Measurements from ENCODE around the gene SULT1C3. TPM values are rescaled to one million over a fixed set of nuclear protein-coding genes. Genes with fewer than 3 reads are reported as not detected.

The SULT1C3 gene
- total and polyA plus RNA-seq, 3 donors from 2014 or later, result not detected

- no peak for DNase-seq
- Histone ChIP-seq H3K36me3 (ENCODE audit: low read depth, missing control alignments) (no peaks in the 10 kb centered on the region), H3K9me3 (no peaks in the 10 kb centered on the region), H3K27ac (no peak overlapping the region), H3K27me3 (no peaks in the 10 kb centered on the region), H3K4me3 (no peak overlapping the region), H3K4me1 (no peaks in the 10 kb centered on the region)
- intact Hi-C loops (cut with DNase I; ENCODE audit: low total_unique reads), result no loop called here
- TF ChIP-seq CTCF (IDR thresholded peaks at IDR 0.05) (no peak), POLR2A (IDR thresholded peaks at IDR 0.05) (no peak)
- WGBS, 2 donors, result 90 to 96% methylated on average over 6 of the region's 6 CpGs
These were observed 3.0 kb upstream of the SULT1C3 start for GRCh38 chr2:108236676-108237335.

- Histone ChIP-seq H3K36me3 (ENCODE audit: low read depth, missing control alignments) (no peaks in the 10 kb centered on the region), H3K4me3 (no peak overlapping the region), H3K27me3 (no peaks in the 10 kb centered on the region), H3K27ac (no peak overlapping the region), H3K4me1 (no peaks in the 10 kb centered on the region), H3K9me3 (no peaks in the 10 kb centered on the region)
- DNase-seq, result no peak
- WGBS, 2 donors, result 93 to 95% methylated on average over 5 of the region's 5 CpGs
- intact Hi-C loops (cut with DNase I; ENCODE audit: low total_unique reads), result no loop called here
- TF ChIP-seq POLR2A (IDR thresholded peaks at IDR 0.05) (no peak), CTCF (IDR thresholded peaks at IDR 0.05) (no peak)
These were observed 1.2 kb downstream of the SULT1C3 start for GRCh38 chr2:108240966-108241365.

GRCh38 chr2:108243566-108243965 lies 3.8 kb downstream of the SULT1C3 start:
- intact Hi-C loops (cut with DNase I; ENCODE audit: low total_unique reads), result no loop called here
- Histone ChIP-seq H3K27me3 (no peaks in the 10 kb centered on the region), H3K9me3 (no peaks in the 10 kb centered on the region), H3K4me3 (no peak overlapping the region), H3K36me3 (ENCODE audit: low read depth, missing control alignments) (no peaks in the 10 kb centered on the region), H3K27ac (no peak overlapping the region), H3K4me1 (no peaks in the 10 kb centered on the region)
- 82 to 90% methylated on average over 1 of the region's 1 CpG for WGBS, 2 donors
- TF ChIP-seq POLR2A (IDR thresholded peaks at IDR 0.05) (no peak), CTCF (IDR thresholded peaks at IDR 0.05) (no peak)
- DNase-seq, result no peak

GRCh38 chr2:108244667-108245414 lies 5.1 kb downstream of the SULT1C3 start:
- H3K4me3 ChIP-seq, result no peak overlapping the region
- H3K27ac ChIP-seq, result no peak overlapping the region
- TF ChIP-seq CTCF (IDR thresholded peaks at IDR 0.05), result no peak
- no peak for TF ChIP-seq POLR2A (IDR thresholded peaks at IDR 0.05)
- H3K4me1 ChIP-seq, result no peaks in the 10 kb centered on the region
- 80 to 93% methylated on average over 2 of the region's 2 CpGs for WGBS, 2 donors
- intact Hi-C loops (cut with DNase I; ENCODE audit: low total_unique reads), result no loop called here
- no peak for DNase-seq
- no peaks in the 10 kb centered on the region for H3K36me3 ChIP-seq (ENCODE audit: low read depth, missing control alignments)
- no peaks in the 10 kb centered on the region for H3K27me3 ChIP-seq
- H3K9me3 ChIP-seq, result no peaks in the 10 kb centered on the region

Measured in testis (tissue), 3 donors.